BJ (cell line): ENCODE results near the gene HEATR9. TPM values are rescaled to one million over a fixed set of nuclear protein-coding genes. Genes with fewer than 3 reads are reported as not detected.

ENCODE experiments used
- CTCF ChIA-PET: fragments of 350-600 bp; formaldehyde crosslinking; extraction: SDS; loops from one replicate; lab custom pipeline; 2021; ENCODE audit warnings: antibody characterized with exemption, inconsistent platforms; lab: Yijun Ruan, JAX
- POLR2A ChIA-PET: fragments of 300-600 bp; sonication (Branson Sonifier 250); formaldehyde crosslinking; extraction: SDS; loops from one replicate; lab custom pipeline; 2021; ENCODE audit warnings: antibody characterized with exemption; lab: Charles Lee
- DNase-seq: peaks from one replicate; pipeline ENCODE4 v3.0.0-alpha.2; 2011; ENCODE audit warnings: low read depth
- H3K27me3 ChIP-seq: 2 replicates; pipeline ENCODE4 v1.6.0; 2011; ENCODE audit warnings: low read length; ENCODE audit not compliant: control insufficient read depth, insufficient read depth
- H3K36me3 ChIP-seq: 2 replicates; pipeline ENCODE4 v1.5.1; 2011; ENCODE audit warnings: low read length; ENCODE audit not compliant: control insufficient read depth, insufficient read depth
- H3K4me3 ChIP-seq: 2 replicates; pipeline ENCODE4 v1.5.1; 2011; ENCODE audit warnings: low read depth, mild to moderate bottlenecking, control low read depth, low read length
- polyA plus RNA-seq: library from polyadenylated mRNA; depleted of rRNA; stranded (reverse); fragments of >200 nt; gene quantifications from 2 replicates; pipeline ENCODE4 v1.2.3, GENCODE V29; 2011
- TF ChIP-seq, protein P1 (sequence below): IDR thresholded peaks from 2 replicates; pipeline ENCODE4 v1.5.1; 2011; ENCODE audit warnings: low read depth, mild to moderate bottlenecking, control low read depth, inconsistent platforms, low read length, moderate library complexity; ENCODE audit not compliant: insufficient read depth

The HEATR9 gene
- polyA plus RNA-seq, 1 experiment = not detected

DNA sequence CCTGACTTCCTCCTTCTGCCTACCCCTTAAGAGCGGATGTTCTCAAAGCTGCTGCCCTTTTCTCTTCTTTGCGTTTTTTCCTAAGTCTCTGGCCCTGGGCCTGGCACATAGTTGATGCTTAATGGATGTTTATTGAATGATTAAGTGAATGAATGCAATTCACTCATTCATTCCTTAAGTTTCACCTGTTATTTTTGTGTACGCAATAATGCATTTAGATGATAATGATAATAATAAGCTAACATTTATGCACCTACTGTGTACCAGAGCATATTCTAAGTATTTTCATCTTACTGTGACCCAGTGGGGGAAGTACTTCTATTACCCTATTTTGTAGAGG lies 7.1 kb upstream of the HEATR9 start:
- ChIA-PET CTCF (interaction anchor here (1.1 kb wide), 1 partner anchor 29 kb away, joined by 4 read pairs; no protein-coding TSS in a partner anchor), POLR2A (no interaction called here)
- Histone ChIP-seq H3K36me3 (no peaks in the 10 kb centered on the region), H3K27me3 (no peaks in the 10 kb centered on the region), H3K4me3 (no peak overlapping the region)
- TF ChIP-seq, protein P1, sequence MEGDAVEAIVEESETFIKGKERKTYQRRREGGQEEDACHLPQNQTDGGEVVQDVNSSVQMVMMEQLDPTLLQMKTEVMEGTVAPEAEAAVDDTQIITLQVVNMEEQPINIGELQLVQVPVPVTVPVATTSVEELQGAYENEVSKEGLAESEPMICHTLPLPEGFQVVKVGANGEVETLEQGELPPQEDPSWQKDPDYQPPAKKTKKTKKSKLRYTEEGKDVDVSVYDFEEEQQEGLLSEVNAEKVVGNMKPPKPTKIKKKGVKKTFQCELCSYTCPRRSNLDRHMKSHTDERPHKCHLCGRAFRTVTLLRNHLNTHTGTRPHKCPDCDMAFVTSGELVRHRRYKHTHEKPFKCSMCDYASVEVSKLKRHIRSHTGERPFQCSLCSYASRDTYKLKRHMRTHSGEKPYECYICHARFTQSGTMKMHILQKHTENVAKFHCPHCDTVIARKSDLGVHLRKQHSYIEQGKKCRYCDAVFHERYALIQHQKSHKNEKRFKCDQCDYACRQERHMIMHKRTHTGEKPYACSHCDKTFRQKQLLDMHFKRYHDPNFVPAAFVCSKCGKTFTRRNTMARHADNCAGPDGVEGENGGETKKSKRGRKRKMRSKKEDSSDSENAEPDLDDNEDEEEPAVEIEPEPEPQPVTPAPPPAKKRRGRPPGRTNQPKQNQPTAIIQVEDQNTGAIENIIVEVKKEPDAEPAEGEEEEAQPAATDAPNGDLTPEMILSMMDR = no peak
- no peak for DNase-seq

DNA sequence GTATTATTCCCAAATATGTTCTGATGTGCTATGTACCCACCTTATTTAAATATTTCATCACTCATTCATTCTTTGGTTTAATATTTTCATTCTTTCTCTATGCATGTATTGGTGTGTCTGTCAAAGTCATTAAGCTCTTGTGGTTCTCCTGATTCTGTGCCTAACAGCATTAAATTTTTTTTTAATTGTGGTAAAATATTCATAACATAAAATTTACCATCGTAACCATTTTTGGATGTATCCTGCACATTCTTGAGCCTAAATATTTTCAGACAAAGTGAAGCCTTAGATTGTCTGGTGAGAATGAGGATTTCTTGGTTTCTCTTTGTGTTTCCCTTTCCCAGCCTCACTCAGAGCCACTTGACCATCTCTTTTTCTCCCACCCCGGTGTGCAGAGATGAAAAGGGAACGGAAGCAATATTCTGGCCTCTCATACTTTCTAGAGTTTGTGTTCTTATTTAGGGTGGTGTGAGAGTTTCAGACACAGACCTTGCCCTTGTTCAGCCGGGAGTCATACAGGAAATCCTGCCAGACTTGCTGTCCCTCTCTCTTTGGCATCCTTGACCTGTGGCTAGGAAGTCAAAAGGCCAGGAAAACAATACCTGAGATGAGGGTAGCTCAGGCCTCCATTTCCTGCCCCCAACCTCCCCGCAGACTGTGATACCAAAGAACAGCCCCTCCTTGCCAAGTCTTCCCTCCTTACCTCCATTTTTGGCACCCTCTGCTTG lies 6.5 kb upstream of the HEATR9 start:
- no peaks in the 10 kb centered on the region for H3K27me3 ChIP-seq
- no peaks in the 10 kb centered on the region for H3K36me3 ChIP-seq
- POLR2A ChIA-PET = no interaction called here
- TF ChIP-seq, protein P1 = no peak
- CTCF ChIA-PET = interaction anchor here (0.7 to 1.4 kb wide), 2 partner anchors 9 to 1152 kb away, joined by 3 read pairs; no protein-coding TSS in a partner anchor
- no peak for DNase-seq
- H3K4me3 ChIP-seq = no peak overlapping the region

DNA sequence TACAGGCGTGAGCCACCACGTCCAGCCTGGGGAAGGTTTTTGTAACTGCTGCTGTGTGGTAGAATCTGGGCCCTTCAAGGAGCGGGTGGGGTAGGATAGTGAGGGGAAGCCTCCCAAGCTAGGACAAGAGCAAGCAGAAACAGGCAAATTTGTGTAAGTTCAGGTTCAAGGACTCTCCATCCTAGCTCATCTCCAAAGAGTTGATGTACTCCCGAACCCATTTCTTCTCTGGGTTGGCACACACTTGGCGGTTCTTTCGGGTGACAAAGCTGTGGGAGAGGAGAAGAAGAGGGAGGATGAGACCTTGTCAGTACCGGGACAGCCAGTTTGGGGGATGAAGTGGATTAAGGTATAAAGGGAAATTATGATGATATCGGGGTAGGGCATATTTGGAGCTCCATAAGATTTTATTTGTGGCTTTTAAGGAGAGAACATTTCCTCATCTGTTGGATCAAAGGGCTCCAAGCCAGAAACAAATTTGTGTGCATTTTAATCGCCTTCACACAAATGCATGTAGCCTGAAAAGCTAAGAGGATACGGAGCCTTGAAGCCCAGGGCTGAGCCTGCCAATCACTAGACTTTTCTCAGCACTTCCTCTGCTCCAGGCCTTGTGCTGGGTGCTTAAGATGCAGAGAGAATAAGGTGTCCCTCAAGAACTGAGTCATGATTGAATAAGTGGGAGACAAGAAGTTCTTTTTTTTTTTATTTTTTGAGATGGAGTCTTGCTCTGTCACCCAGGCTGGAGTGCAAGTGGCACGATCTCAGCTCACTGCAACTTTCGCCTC lies 3.7 kb upstream of the HEATR9 start:
- ChIA-PET POLR2A (no interaction called here), CTCF (interaction anchor here (1.6 kb wide), 1 partner anchor 23 kb away, joined by 8 read pairs; no protein-coding TSS in a partner anchor)
- H3K36me3 ChIP-seq = no peaks in the 10 kb centered on the region
- TF ChIP-seq, protein P1 = no peak
- no peak overlapping the region for H3K4me3 ChIP-seq
- no peak for DNase-seq
- no peaks in the 10 kb centered on the region for H3K27me3 ChIP-seq

DNA sequence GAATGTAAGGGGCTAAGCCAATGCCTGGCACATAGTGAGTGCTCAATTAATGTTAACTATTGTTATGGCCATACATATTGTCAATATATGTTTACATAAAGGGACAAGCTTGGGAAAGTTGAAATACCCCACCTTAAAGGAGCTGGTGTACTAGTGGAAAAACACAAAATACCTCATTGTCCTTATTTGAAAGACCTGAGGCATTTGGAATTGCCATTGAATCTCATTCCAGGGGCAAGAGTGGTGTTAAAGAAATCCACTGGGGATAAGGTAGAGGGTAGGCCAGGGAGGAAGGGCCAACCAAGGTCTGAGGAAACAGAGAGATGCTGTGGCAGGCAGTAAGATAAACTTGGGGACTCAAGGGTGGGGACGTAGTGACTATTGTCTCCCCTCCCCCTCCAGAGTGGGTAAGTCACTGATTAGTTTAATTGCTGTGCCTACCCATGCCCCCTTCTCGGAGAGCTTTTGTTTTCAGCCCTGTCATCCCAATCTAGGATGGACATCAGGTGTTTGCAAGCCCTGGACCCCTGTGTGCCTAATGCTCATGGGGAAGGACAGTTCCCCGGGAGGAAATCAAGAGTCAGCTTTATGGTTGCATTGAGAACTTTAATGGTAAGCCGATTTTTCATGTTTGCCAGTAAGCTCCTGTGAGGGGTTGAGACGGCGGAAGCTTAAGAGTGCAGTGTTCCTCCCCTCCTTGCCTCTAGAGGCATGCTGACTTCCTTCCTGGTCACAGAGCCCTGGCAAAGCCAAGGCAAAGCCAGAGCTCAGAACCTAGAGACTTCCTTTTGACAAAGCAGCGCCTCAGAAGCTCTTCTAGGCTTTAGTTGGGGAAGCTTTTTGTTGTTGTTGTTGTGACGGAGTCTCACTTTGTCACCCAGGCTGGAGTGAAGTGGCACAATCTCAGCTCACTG lies 2.5 kb upstream of the HEATR9 start:
- CTCF ChIA-PET = interaction anchor here (0.6 to 1.6 kb wide), 2 partner anchors 22 to 75 kb away, joined by 3 to 8 read pairs; no protein-coding TSS in a partner anchor
- no peak for DNase-seq
- TF ChIP-seq, protein P1 = no peak
- H3K36me3 ChIP-seq = no peaks in the 10 kb centered on the region
- POLR2A ChIA-PET = no interaction called here
- H3K27me3 ChIP-seq = no peaks in the 10 kb centered on the region
- no peak overlapping the region for H3K4me3 ChIP-seq
